ENCODE data around the gene NT5C3A. TPM values are rescaled to one million over a fixed set of nuclear protein-coding genes. Genes with fewer than 3 reads are reported as not detected.

The NT5C3A gene
- total and polyA plus RNA-seq, 2 experiments from 2014 or later, result 21.2 to 38.0 TPM

DNA sequence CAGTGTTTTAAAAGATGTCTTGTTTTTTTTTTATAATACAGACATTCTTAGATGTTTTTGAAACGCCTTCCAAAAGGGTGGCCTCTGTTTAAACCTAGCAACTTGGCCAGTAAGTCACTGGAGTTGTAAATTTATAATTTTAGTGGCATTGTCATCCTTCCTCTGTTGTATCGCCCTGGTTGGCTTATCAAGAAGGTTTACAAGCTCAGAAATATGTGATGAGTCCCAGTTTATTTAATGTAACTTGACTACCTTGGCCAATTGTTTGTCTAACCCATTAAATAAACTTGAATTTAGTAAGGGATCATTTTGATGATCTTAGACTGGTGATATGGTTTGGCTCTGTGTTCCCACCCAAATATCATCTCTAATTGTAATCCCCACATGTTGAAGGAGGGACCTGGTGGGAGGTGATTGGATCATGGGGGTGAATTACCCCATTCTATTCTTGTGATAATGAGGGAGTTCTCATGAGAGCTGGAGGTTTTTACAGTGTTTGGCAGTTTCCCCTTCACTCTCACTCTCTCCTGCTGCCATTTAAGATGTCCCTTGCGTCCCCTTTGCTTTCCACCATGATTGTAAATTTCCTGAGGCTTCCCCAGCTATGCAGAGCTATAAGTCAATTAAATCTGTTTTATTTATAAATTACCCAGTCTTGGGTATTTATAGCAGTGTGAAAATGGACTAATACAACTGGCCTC is 13.4 kb upstream of the NT5C3A start:
- no peaks in the 10 kb centered on the region for H3K9me3 ChIP-seq (ENCODE audit: low read depth)
- no peak for TF ChIP-seq EZH2phosphoT487 (IDR thresholded peaks at IDR 0.05; ENCODE audit: low read depth, severe bottlenecking, unreplicated experiment)
- TF ChIP-seq, protein P1, sequence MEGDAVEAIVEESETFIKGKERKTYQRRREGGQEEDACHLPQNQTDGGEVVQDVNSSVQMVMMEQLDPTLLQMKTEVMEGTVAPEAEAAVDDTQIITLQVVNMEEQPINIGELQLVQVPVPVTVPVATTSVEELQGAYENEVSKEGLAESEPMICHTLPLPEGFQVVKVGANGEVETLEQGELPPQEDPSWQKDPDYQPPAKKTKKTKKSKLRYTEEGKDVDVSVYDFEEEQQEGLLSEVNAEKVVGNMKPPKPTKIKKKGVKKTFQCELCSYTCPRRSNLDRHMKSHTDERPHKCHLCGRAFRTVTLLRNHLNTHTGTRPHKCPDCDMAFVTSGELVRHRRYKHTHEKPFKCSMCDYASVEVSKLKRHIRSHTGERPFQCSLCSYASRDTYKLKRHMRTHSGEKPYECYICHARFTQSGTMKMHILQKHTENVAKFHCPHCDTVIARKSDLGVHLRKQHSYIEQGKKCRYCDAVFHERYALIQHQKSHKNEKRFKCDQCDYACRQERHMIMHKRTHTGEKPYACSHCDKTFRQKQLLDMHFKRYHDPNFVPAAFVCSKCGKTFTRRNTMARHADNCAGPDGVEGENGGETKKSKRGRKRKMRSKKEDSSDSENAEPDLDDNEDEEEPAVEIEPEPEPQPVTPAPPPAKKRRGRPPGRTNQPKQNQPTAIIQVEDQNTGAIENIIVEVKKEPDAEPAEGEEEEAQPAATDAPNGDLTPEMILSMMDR (IDR thresholded peaks at IDR 0.05; ENCODE audit: poor library complexity), result no peak
- no peak for TF ChIP-seq EZH2 (IDR thresholded peaks at IDR 0.05; ENCODE audit: borderline replicate concordance)
- no peaks in the 10 kb centered on the region for H3K27me3 ChIP-seq
- no peak for DNase-seq (ENCODE audit: low spot score)
- H3K4me3 ChIP-seq, result no peak overlapping the region
- no peak overlapping the region for H2AFZ ChIP-seq
- H3K4me2 ChIP-seq, result no peak overlapping the region
- H3K27ac ChIP-seq, result no peak overlapping the region
- no peaks in the 10 kb centered on the region for H3K9me2 ChIP-seq (replicated peaks; ENCODE audit: insufficient read depth)
- H3K36me3 ChIP-seq (replicated peaks; ENCODE audit: insufficient read depth, low read depth), result no peaks in the 10 kb centered on the region
- no peaks in the 10 kb centered on the region for H4K20me1 ChIP-seq (ENCODE audit: insufficient read depth, poor library complexity, severe bottlenecking)
- WGBS (ENCODE audit: low lambda C conversion rate, missing lambda C conversion rate), result 82% methylated on average over 3 of the region's 3 CpGs
- H3K79me2 ChIP-seq, result no peaks in the 10 kb centered on the region
- no peaks in the 10 kb centered on the region for H3K4me1 ChIP-seq (ENCODE audit: insufficient read depth)

DNA sequence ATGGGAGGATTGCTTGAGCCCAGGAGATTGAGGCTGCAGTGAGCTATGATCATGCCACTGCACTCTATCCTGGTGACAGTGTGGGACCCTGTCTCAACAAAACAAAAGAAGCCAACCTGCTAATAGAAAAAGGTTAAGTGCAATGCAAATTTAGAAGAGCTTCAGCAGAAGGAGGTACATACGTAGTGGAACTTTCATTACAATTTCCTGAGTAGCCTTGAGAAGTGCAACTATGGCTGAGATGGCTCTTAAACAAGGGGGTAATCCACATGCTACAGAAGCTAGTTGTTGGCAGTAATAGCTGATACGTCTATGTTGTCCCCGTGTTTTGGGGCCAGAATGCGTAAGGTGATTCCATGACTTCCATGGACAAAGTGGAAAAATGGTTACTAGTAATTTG is 10.7 kb upstream of the NT5C3A start:
- 89% methylated on average over 4 of the region's 4 CpGs for WGBS (ENCODE audit: low lambda C conversion rate, missing lambda C conversion rate)
- Histone ChIP-seq H3K9me2 (replicated peaks; ENCODE audit: insufficient read depth) (no peaks in the 10 kb centered on the region), H3K4me3 (no peak overlapping the region), H3K27me3 (no peaks in the 10 kb centered on the region), H3K79me2 (no peaks in the 10 kb centered on the region), H3K27ac (no peak overlapping the region), H3K9me3 (ENCODE audit: low read depth) (no peaks in the 10 kb centered on the region), H3K4me1 (ENCODE audit: insufficient read depth) (no peaks in the 10 kb centered on the region), H3K4me2 (no peak overlapping the region), H4K20me1 (ENCODE audit: insufficient read depth, poor library complexity, severe bottlenecking) (no peaks in the 10 kb centered on the region), H2AFZ (no peak overlapping the region), H3K36me3 (replicated peaks; ENCODE audit: insufficient read depth, low read depth) (no peaks in the 10 kb centered on the region)
- DNase-seq (ENCODE audit: low spot score), result no peak
- no peak for TF ChIP-seq EZH2 (IDR thresholded peaks at IDR 0.05; ENCODE audit: borderline replicate concordance)
- TF ChIP-seq, protein P1 (IDR thresholded peaks at IDR 0.05; ENCODE audit: poor library complexity), result no peak
- TF ChIP-seq EZH2phosphoT487 (IDR thresholded peaks at IDR 0.05; ENCODE audit: low read depth, severe bottlenecking, unreplicated experiment), result no peak

DNA sequence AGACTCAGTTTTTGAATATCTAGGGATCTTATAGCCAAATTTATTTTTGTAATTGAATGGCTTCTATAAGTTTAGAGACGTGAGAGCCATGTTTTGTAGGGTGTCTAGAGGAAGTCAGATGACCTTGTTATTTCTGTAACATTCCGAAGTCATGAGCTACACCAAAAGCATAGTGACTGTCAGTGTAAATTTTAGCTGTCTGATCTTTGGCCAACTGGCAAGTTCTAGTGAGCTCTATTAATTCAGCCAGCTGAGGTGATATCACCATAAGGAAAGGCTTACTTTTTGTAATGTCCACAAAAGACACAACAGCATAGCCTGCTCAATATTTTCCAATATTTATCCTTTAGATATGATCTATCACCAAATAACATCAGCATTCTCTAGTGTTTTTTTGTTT is 9.9 kb upstream of the NT5C3A start:
- Histone ChIP-seq H3K4me2 (no peak overlapping the region), H3K9me3 (ENCODE audit: low read depth) (no peaks in the 10 kb centered on the region), H3K27ac (no peak overlapping the region), H3K27me3 (no peaks in the 10 kb centered on the region), H4K20me1 (ENCODE audit: insufficient read depth, poor library complexity, severe bottlenecking) (no peaks in the 10 kb centered on the region), H3K36me3 (replicated peaks; ENCODE audit: insufficient read depth, low read depth) (no peaks in the 10 kb centered on the region), H3K4me3 (no peak overlapping the region), H3K79me2 (no peaks in the 10 kb centered on the region), H3K9me2 (replicated peaks; ENCODE audit: insufficient read depth) (no peaks in the 10 kb centered on the region), H2AFZ (no peak overlapping the region), H3K4me1 (ENCODE audit: insufficient read depth) (no peaks in the 10 kb centered on the region)
- TF ChIP-seq EZH2phosphoT487 (IDR thresholded peaks at IDR 0.05; ENCODE audit: low read depth, severe bottlenecking, unreplicated experiment) (no peak), EZH2 (IDR thresholded peaks at IDR 0.05; ENCODE audit: borderline replicate concordance) (no peak)
- TF ChIP-seq, protein P1 (IDR thresholded peaks at IDR 0.05; ENCODE audit: poor library complexity), result no peak
- DNase-seq (ENCODE audit: low spot score), result no peak
- 76% methylated on average over 2 of the region's 2 CpGs for WGBS (ENCODE audit: low lambda C conversion rate, missing lambda C conversion rate)
